GM12878 (cell line): ENCODE data around the gene ATP6V1F. TPM values are rescaled to one million over a fixed set of nuclear protein-coding genes. Genes with fewer than 3 reads are reported as not detected.

Experiments
- BHLHE40 ChIP-seq, 2 experiments: fragments of 450-650 bp in 1 of 2; IDR thresholded peaks; 2 replicates each; pipeline ENCODE4 v1.6.1; 2011 to 2017; ENCODE audit warnings: low read depth in 2 of 2, borderline replicate concordance in 1 of 2, improper control_type of control experiment in 1 of 2, low read length in 1 of 2, mild to moderate bottlenecking in 1 of 2
- BRCA1 ChIP-seq: IDR thresholded peaks from 2 replicates; pipeline ENCODE4 v1.6.1; 2011; ENCODE audit warnings: low read depth, low read length, improper control_type of control experiment
- CEBPB ChIP-seq, 2 experiments: fragments of 150-350 bp in 1 of 2; IDR thresholded peaks; 2 replicates each; pipeline ENCODE4 v1.6.1; 2012 to 2014; ENCODE audit warnings: low read depth in 2 of 2, low read length in 2 of 2, borderline replicate concordance in 1 of 2, inconsistent platforms in 1 of 2
- CHD1 ChIP-seq: IDR thresholded peaks from 2 replicates; pipeline ENCODE4 v1.6.1; 2012; ENCODE audit warnings: low read depth, low read length, improper control_type of control experiment
- CREM ChIP-seq: IDR thresholded peaks from 2 replicates; pipeline ENCODE4 v1.6.1; 2014; ENCODE audit warnings: antibody characterized with exemption, low read depth
- EP300 ChIP-seq, 2 experiments: fragments of 150-350 bp in 1 of 2; IDR thresholded peaks; 2 replicates each; pipeline ENCODE4 v1.6.1; 2011 to 2012; ENCODE audit warnings: low read depth in 2 of 2, low read length in 2 of 2, borderline replicate concordance in 1 of 2, improper control_type of control experiment in 1 of 2, inconsistent platforms in 1 of 2; ENCODE audit not compliant: control insufficient read depth in 1 of 2
- HDGF ChIP-seq: fragments of 450-650 bp; IDR thresholded peaks from 2 replicates; pipeline ENCODE4 v1.6.1; 2016; ENCODE audit warnings: antibody characterized with exemption
- MXI1 ChIP-seq: fragments of 150-350 bp; IDR thresholded peaks from 2 replicates; pipeline ENCODE4 v1.6.1; 2011; ENCODE audit warnings: low read depth, mild to moderate bottlenecking, inconsistent platforms, low read length, improper control_type of control experiment
- NFXL1 ChIP-seq: fragments of 450-650 bp; IDR thresholded peaks from 2 replicates; pipeline ENCODE4 v1.6.1; 2017; ENCODE audit warnings: antibody characterized with exemption, mild to moderate bottlenecking, borderline replicate concordance
- NR2C1 ChIP-seq: fragments of 450-650 bp; IDR thresholded peaks from 2 replicates; pipeline ENCODE4 v1.6.1; 2017; ENCODE audit warnings: antibody characterized with exemption, mild to moderate bottlenecking, moderate library complexity
- NRF1 ChIP-seq: conservative IDR thresholded peaks from 2 replicates; pipeline ENCODE4 v1.6.1; 2011; ENCODE audit warnings: mild to moderate bottlenecking, low read depth, low read length, improper control_type of control experiment
- RUNX3 ChIP-seq: IDR thresholded peaks from 2 replicates; pipeline ENCODE4 v1.6.1; 2012; ENCODE audit warnings: low read length, inconsistent platforms
- SIN3A ChIP-seq: IDR thresholded peaks from 2 replicates; pipeline ENCODE4 v1.6.1; 2012; ENCODE audit warnings: low read depth, low read length, improper control_type of control experiment
- SMC3 ChIP-seq: IDR thresholded peaks from 2 replicates; pipeline ENCODE4 v1.6.1; 2011; ENCODE audit warnings: low read length, improper control_type of control experiment, borderline replicate concordance
- SPI1 ChIP-seq: IDR thresholded peaks from 2 replicates; pipeline ENCODE4 v1.6.1; 2011; ENCODE audit warnings: low read depth, mild to moderate bottlenecking, low read length, moderate library complexity, borderline replicate concordance; ENCODE audit not compliant: insufficient read depth
- SREBF1 ChIP-seq: IDR thresholded peaks from 2 replicates; pipeline ENCODE4 v1.6.1; 2012; ENCODE audit warnings: mild to moderate bottlenecking, low read length
- SREBF2 ChIP-seq: IDR thresholded peaks from 2 replicates; pipeline ENCODE4 v1.6.1; 2012; ENCODE audit warnings: mild to moderate bottlenecking, low read length
- SUZ12 ChIP-seq: fragments of 200-600 bp; sonication (generic); IDR thresholded peaks from one replicate; pipeline ENCODE4 v1.6.1; 2018; ENCODE audit warnings: antibody characterized with exemption, mild to moderate bottlenecking; ENCODE audit not compliant: unreplicated experiment
- TARDBP ChIP-seq: IDR thresholded peaks from 2 replicates; pipeline ENCODE4 v1.6.1; 2016; ENCODE audit warnings: borderline replicate concordance
- TBL1XR1 ChIP-seq: IDR thresholded peaks from 2 replicates; pipeline ENCODE4 v1.6.1; 2012; ENCODE audit warnings: low read depth, low read length, improper control_type of control experiment
- ZBTB40 ChIP-seq: fragments of 450-650 bp; IDR thresholded peaks from 2 replicates; pipeline ENCODE4 v1.6.1; 2016; ENCODE audit warnings: mild to moderate bottlenecking, moderate library complexity, borderline replicate concordance
- ZNF217 ChIP-seq: fragments of 450-650 bp; IDR thresholded peaks from 2 replicates; pipeline ENCODE4 v1.6.1; 2017; ENCODE audit warnings: antibody characterized with exemption, mild to moderate bottlenecking
- ZNF592 ChIP-seq: fragments of 450-650 bp; IDR thresholded peaks from 2 replicates; pipeline ENCODE4 v1.6.1; 2017; ENCODE audit warnings: mild to moderate bottlenecking, moderate library complexity
- polyA plus RNA-seq, 11 experiments: library from polyadenylated mRNA; depleted of rRNA in 4 of 11; unstranded in 6 of 11; stranded (reverse) in 5 of 11; fragments of >200 nt; fragmentation: Nextera tagmentation in 4 of 11; fragmentation: Illumina TruSeq in 1 of 11; extraction: Ambion mirVana in 4 of 11; extraction: Trizol in 1 of 11; gene quantifications; 1 replicate in 1 of 11; 2 replicates in 10 of 11; pipeline versions ENCODE4 v1.2.1 to v1.2.3, GENCODE V29; 2011 to 2016; ENCODE audit warnings: inconsistent platforms in 2 of 11, missing spikeins in 2 of 11, low read depth in 1 of 11
- total RNA-seq, 4 experiments: library from RNA; depleted of rRNA in 3 of 4; stranded (reverse); fragments of >200 nt in 3 of 4; fragmentation: Illumina TruSeq in 1 of 4; extraction: Trizol in 1 of 4; gene quantifications; 2 replicates each; pipeline versions ENCODE4 v1.2.1 to v1.2.3, GENCODE V29; 2013 to 2021

The ATP6V1F gene
- total and polyA plus RNA-seq, 10 of the 15 experiments (the other 5 are each of a cell fraction or from before 2014, with no cell fraction given) = 111 to 343 (median 203) TPM

- TF ChIP-seq ZNF592 (no peak), EP300 (IDR thresholded peaks at IDR 0.05; ENCODE audit: borderline replicate concordance in 1 of 2, control insufficient read depth in 1 of 2, low read depth in 2 of 2, low read length in 2 of 2) (no peak), CEBPB (IDR thresholded peaks at IDR 0.05; ENCODE audit: borderline replicate concordance in 1 of 2, low read depth in 2 of 2, low read length in 2 of 2) (no peak), CREM (peak; percentile 83; the same call in 1 of the 2 replicates), NRF1 (peak; percentile 94), SUZ12 (no peak), BRCA1 (no peak), RUNX3 (no peak), NR2C1 (no peak), SIN3A (no peak), MXI1 (no peak; the same call in 1 of the 2 replicates), CHD1 (no peak), HDGF (peak; percentile 97), ZNF217 (no peak), SPI1 (no peak), SREBF1 (no peak; the same call in 1 of the 2 replicates), TARDBP (no peak), SREBF2 (no peak), TBL1XR1 (no peak), NFXL1 (no peak), BHLHE40 (IDR thresholded peaks at IDR 0.05; ENCODE audit: borderline replicate concordance in 1 of 2, low read depth in 2 of 2, low read length in 1 of 2) (peak in 1 of 2 experiments; percentile 28; a peak in 1 of 4 replicates), ZBTB40 (no peak; the same call in 1 of the 2 replicates), SMC3 (no peak)
These were observed at the start of gene ATP6V1F (continued) for GRCh38 chr7:128862571-128863432.
